CD4-positive, CD25-positive, alpha-beta regulatory T cell (primary cell): ENCODE data around the gene BCR. TPM values are rescaled to one million over a fixed set of nuclear protein-coding genes. Genes with fewer than 3 reads are reported as not detected.

Experiments
- ATAC-seq, 2 donors: fragments of 150-1000 bp; cut with Tn5 transposase; one replicate each; pipeline ENCODE4 v1.10.0; 2021; ENCODE audit warnings: low read depth in 2 of 2, moderate number of reproducible peaks in 2 of 2, moderate library complexity in 1 of 2
- DNase-seq, 3 donors: peaks; one replicate each; pipeline versions ENCODE4 v3.0.0 to v3.0.0-alpha.2; 2012 to 2022; ENCODE audit warnings: mixed read lengths in 1 of 3
- H3K27ac ChIP-seq: one replicate; pipeline ENCODE4 v1.7.0; 2013; ENCODE audit warnings: mild to moderate bottlenecking, low read length; ENCODE audit not compliant: insufficient read depth, poor library complexity, severe bottlenecking
- H3K27me3 ChIP-seq: one replicate; pipeline ENCODE4 v1.7.0; 2013; ENCODE audit warnings: low read length; ENCODE audit not compliant: control insufficient read depth, insufficient read depth
- H3K36me3 ChIP-seq: one replicate; pipeline ENCODE4 v1.7.0; 2013; ENCODE audit warnings: mild to moderate bottlenecking, low read length, moderate library complexity; ENCODE audit not compliant: control insufficient read depth, insufficient read depth
- H3K4me1 ChIP-seq: 2 replicates; pipeline ENCODE4 v1.7.0; 2013; ENCODE audit warnings: mild to moderate bottlenecking, low read length; ENCODE audit not compliant: insufficient read depth, control insufficient read depth, poor library complexity, severe bottlenecking
- H3K4me3 ChIP-seq: one replicate; pipeline ENCODE4 v1.7.0; 2013; ENCODE audit warnings: low read depth, mild to moderate bottlenecking, low read length, moderate library complexity
- H3K9me3 ChIP-seq, 2 experiments: 1 replicate in 1 of 2; 2 replicates in 1 of 2; pipeline ENCODE4 v1.7.0; 2013; ENCODE audit warnings: low read length in 2 of 2, mild to moderate bottlenecking in 1 of 2, moderate library complexity in 1 of 2; ENCODE audit not compliant: control insufficient read depth in 2 of 2
- H3K27ac Mint-ChIP-seq, 3 donors: one replicate each; pipeline ENCODE4 v1.8.0; 2020 to 2022; ENCODE audit warnings: mild to moderate bottlenecking in 3 of 3, mixed read lengths in 3 of 3, moderate library complexity in 2 of 3
- H3K27me3 Mint-ChIP-seq: one replicate; pipeline ENCODE4 v1.8.0; 2022; ENCODE audit warnings: mild to moderate bottlenecking, mixed read lengths
- H3K36me3 Mint-ChIP-seq: one replicate; pipeline ENCODE4 v1.8.0; 2020; ENCODE audit warnings: mixed read lengths
- H3K4me1 Mint-ChIP-seq, 4 donors: one replicate each; pipeline ENCODE4 v1.8.0; 2020 to 2022; ENCODE audit warnings: mixed read lengths in 4 of 4, mild to moderate bottlenecking in 1 of 4
- H3K4me3 Mint-ChIP-seq, 4 donors: one replicate each; pipeline ENCODE4 v1.8.0; 2020 to 2022; ENCODE audit warnings: mild to moderate bottlenecking in 4 of 4, mixed read lengths in 4 of 4, moderate library complexity in 3 of 4
- H3K9me3 Mint-ChIP-seq, 7 donors: one replicate each; pipeline ENCODE4 v1.8.0; 2020 to 2022; ENCODE audit warnings: mixed read lengths in 7 of 7, mild to moderate bottlenecking in 3 of 7, moderate library complexity in 2 of 7
- polyA plus RNA-seq, 4 donors: library from polyadenylated mRNA; unstranded; fragments of 300-500 nt; fragmentation: Illumina TruSeq; gene quantifications; one replicate each; pipeline ENCODE4 v1.2.3, GENCODE V29; 2021
- total RNA-seq: library from RNA; stranded (reverse); gene quantifications from one replicate; pipeline ENCODE4 v1.2.3, GENCODE V29; 2022

Gene BCR
- total and polyA plus RNA-seq, 5 donors from 2014 or later: 2.6 to 66.3 (median 2.8) TPM

DNA sequence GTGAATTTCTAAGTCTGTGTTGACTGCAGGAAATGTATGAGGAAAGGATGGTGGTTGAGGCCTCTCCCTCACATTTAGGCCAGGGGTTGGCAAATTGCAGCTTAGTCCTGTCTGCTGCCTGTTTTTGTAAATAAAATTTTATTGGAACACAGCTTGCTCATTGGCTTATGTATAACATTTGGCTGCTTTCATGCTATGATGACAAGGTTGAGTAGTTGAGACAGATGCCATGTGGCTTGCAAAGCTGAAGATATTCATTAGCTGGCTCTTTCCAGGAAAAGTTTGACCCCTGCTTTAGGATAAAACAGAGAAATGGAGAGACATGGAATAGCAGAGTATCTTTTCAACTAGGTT lies 46.2 kb downstream of the BCR start:
- no peak for ATAC-seq
- H3K4me1 Mint-ChIP-seq: peaks cover 10 to 68% (median 31%) of the 10 kb centered on the region in 4 donors

GRCh38 chr22:23227380-23227779 lies 47.1 kb downstream of the BCR start:
- H3K36me3 ChIP-seq: no peaks in the 10 kb centered on the region
- peak overlapping the region; percentile 64 to 87 (median 86) for H3K27ac Mint-ChIP-seq
- no peak overlapping the region for H3K4me3 ChIP-seq
- peaks cover 29% of the 10 kb centered on the region for H3K36me3 Mint-ChIP-seq
- H3K4me1 ChIP-seq: peaks cover 13% of the 10 kb centered on the region
- H3K4me3 Mint-ChIP-seq: peak overlapping the region in 1 of 4 donors; percentile 46
- peaks cover 10 to 63% (median 26%) of the 10 kb centered on the region in 4 donors for H3K4me1 Mint-ChIP-seq
- H3K27ac ChIP-seq: no peak overlapping the region
- H3K9me3 ChIP-seq: peaks cover 19 to 27% of the 10 kb centered on the region in 2 experiments
- no peaks in the 10 kb centered on the region for H3K27me3 ChIP-seq
- H3K9me3 Mint-ChIP-seq: peaks cover 3 to 25% (median 7%) of the 10 kb centered on the region in 7 donors
- no peak for ATAC-seq
- no peaks in the 10 kb centered on the region for H3K27me3 Mint-ChIP-seq
- no peak for DNase-seq

More for the DNA sequence above, 46.2 kb downstream of the BCR start:
- H3K9me3 Mint-ChIP-seq: peaks cover 3 to 25% (median 7%) of the 10 kb centered on the region in 7 donors
- H3K36me3 Mint-ChIP-seq: peaks cover 29% of the 10 kb centered on the region
- H3K36me3 ChIP-seq: no peaks in the 10 kb centered on the region
- peaks cover 19 to 27% of the 10 kb centered on the region in 2 experiments for H3K9me3 ChIP-seq
- H3K27ac Mint-ChIP-seq: peak overlapping the region; percentile 17 to 90 (median 80)
- H3K27me3 ChIP-seq: no peaks in the 10 kb centered on the region
- no peak overlapping the region for H3K4me3 ChIP-seq
- no peaks in the 10 kb centered on the region for H3K27me3 Mint-ChIP-seq
- DNase-seq: no peak
- peak overlapping the region; percentile 3 to 74 (median 24) for H3K4me3 Mint-ChIP-seq
- H3K4me1 ChIP-seq: peaks cover 17% of the 10 kb centered on the region
- peak overlapping the region; percentile 53 for H3K27ac ChIP-seq

DNA sequence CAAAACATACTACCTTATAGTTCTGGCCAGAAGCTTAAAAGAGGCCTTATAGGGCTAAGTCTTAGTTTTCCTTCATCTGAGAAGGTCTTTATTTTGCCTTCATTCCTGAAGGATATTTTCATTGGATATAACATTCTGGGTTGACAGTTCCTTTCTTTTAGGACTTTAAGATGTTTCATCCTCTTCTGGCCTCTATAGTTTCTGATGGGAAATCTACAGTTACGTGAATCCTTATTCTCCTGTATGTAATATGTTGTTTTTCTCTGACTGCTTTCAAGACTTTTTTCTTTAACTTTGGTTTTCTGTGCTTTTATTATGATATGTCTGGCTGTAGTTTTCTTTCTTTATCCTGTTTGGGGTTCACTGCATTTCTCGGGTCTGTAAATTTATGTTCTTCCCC lies 48.2 kb downstream of the BCR start:
- peaks cover 13% of the 10 kb centered on the region for H3K4me1 ChIP-seq
- H3K27me3 ChIP-seq: no peaks in the 10 kb centered on the region
- no peak overlapping the region for H3K27ac ChIP-seq
- DNase-seq (no peak), ATAC-seq (no peak)
- H3K4me3 Mint-ChIP-seq: no peak overlapping the region
- H3K4me3 ChIP-seq: no peak overlapping the region
- peaks cover 19 to 27% of the 10 kb centered on the region in 2 experiments for H3K9me3 ChIP-seq
- no peaks in the 10 kb centered on the region for H3K36me3 ChIP-seq
- peak overlapping the region in 1 of 3 donors; percentile 64 for H3K27ac Mint-ChIP-seq
- H3K36me3 Mint-ChIP-seq: peaks cover 29% of the 10 kb centered on the region
- peaks cover 10 to 60% (median 30%) of the 10 kb centered on the region in 4 donors for H3K4me1 Mint-ChIP-seq
- H3K27me3 Mint-ChIP-seq: no peaks in the 10 kb centered on the region
- H3K9me3 Mint-ChIP-seq: peaks cover 3 to 25% (median 7%) of the 10 kb centered on the region in 7 donors

- Mint-ChIP-seq H3K4me3 (no peak overlapping the region), H3K27ac (peak overlapping the region in 1 of 3 donors; percentile 17), H3K4me1 (peaks cover 10 to 57% (median 29%) of the 10 kb centered on the region in 4 donors), H3K9me3 (peaks cover 3 to 25% (median 7%) of the 10 kb centered on the region in 7 donors), H3K27me3 (no peaks in the 10 kb centered on the region), H3K36me3 (peaks cover 35% of the 10 kb centered on the region)
- Histone ChIP-seq H3K36me3 (no peaks in the 10 kb centered on the region), H3K9me3 (peaks cover 19 to 27% of the 10 kb centered on the region in 2 experiments), H3K4me1 (peaks cover 13% of the 10 kb centered on the region), H3K27ac (no peak overlapping the region), H3K27me3 (no peaks in the 10 kb centered on the region), H3K4me3 (no peak overlapping the region)
- DNase-seq (no peak), ATAC-seq (no peak)
Measured at GRCh38 chr22:23229646-23230045, 49.3 kb downstream of the BCR start.

DNA sequence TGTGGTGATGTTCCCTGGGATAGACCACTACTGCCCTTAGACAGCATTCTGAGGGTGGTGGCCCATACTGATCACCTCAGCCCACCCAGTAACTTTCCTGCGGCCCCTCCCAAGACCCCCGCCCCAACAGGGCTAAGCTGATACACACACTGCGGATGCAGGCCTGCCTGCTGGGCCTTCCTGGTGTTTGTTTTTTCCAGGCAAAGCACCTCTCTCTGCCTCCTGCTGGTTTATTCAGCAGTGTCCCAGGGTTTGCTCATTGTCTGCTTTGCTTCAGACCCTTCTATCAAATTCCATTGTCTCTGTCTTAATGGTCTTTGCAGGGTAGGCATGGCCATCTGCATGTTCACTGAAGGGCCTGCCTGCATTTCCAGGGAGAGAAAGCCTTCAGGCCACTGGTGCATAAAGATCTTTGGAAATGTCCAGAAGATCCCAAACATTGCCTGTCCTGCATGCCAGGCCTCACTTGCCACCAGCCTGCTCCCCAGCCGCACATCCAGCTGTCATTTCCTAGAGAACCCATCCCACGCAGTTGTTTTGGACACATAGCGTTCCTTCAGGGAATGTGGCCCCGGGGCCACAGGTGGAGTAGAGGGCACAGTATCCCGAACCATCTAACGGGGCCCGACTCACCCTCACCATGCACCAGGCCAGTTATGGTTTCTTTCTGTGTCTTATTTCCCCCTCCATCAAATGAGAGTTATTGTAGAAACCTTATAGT lies 50.2 kb downstream of the BCR start:
- ATAC-seq (no peak), DNase-seq (no peak)
- Mint-ChIP-seq H3K36me3 (peaks cover 35% of the 10 kb centered on the region), H3K4me1 (peaks cover 10 to 53% (median 31%) of the 10 kb centered on the region in 4 donors), H3K4me3 (peak overlapping the region in 1 of 4 donors; percentile 4), H3K27me3 (no peaks in the 10 kb centered on the region), H3K9me3 (peaks cover 3 to 25% (median 7%) of the 10 kb centered on the region in 7 donors), H3K27ac (peak overlapping the region; percentile 17 to 52 (median 38))
- no peaks in the 10 kb centered on the region for H3K27me3 ChIP-seq
- H3K4me1 ChIP-seq: peaks cover 6% of the 10 kb centered on the region
- peaks cover 19 to 27% of the 10 kb centered on the region in 2 experiments for H3K9me3 ChIP-seq
- H3K27ac ChIP-seq: no peak overlapping the region
- H3K4me3 ChIP-seq: no peak overlapping the region
- H3K36me3 ChIP-seq: no peaks in the 10 kb centered on the region

GRCh38 chr22:23231471-23232093 lies 51.3 kb downstream of the BCR start:
- no peaks in the 10 kb centered on the region for H3K27me3 Mint-ChIP-seq
- peaks cover 3 to 52% (median 28%) of the 10 kb centered on the region in 4 donors for H3K4me1 Mint-ChIP-seq
- Histone ChIP-seq H3K9me3 (peaks cover 19 to 27% of the 10 kb centered on the region in 2 experiments), H3K4me1 (peaks cover 9% of the 10 kb centered on the region), H3K27ac (peak overlapping the region; percentile 1), H3K27me3 (no peaks in the 10 kb centered on the region), H3K36me3 (no peaks in the 10 kb centered on the region), H3K4me3 (no peak overlapping the region)
- no peak overlapping the region for H3K4me3 Mint-ChIP-seq
- DNase-seq: no peak
- peaks cover 3 to 24% (median 7%) of the 10 kb centered on the region in 7 donors for H3K9me3 Mint-ChIP-seq
- H3K36me3 Mint-ChIP-seq: peaks cover 31% of the 10 kb centered on the region
- H3K27ac Mint-ChIP-seq: peak overlapping the region in 1 of 3 donors; percentile 36
- ATAC-seq: no peak

- H3K27ac Mint-ChIP-seq: peak overlapping the region in 1 of 3 donors; percentile 36
- peaks cover 3 to 21% (median 5%) of the 10 kb centered on the region in 7 donors for H3K9me3 Mint-ChIP-seq
- Histone ChIP-seq H3K36me3 (no peaks in the 10 kb centered on the region), H3K9me3 (peaks cover 19 to 25% of the 10 kb centered on the region in 2 experiments), H3K27me3 (no peaks in the 10 kb centered on the region), H3K4me3 (no peak overlapping the region), H3K27ac (peak overlapping the region; percentile 1), H3K4me1 (peaks cover 8% of the 10 kb centered on the region)
- H3K4me1 Mint-ChIP-seq: peaks cover 0 to 47% (median 25%) of the 10 kb centered on the region in 4 donors
- H3K27me3 Mint-ChIP-seq: no peaks in the 10 kb centered on the region
- no peak overlapping the region for H3K4me3 Mint-ChIP-seq
- ATAC-seq (no peak), DNase-seq (no peak)
- H3K36me3 Mint-ChIP-seq: peaks cover 29% of the 10 kb centered on the region
Measured at GRCh38 chr22:23232094-23232905, 52.0 kb downstream of the BCR start.
